Upper lobe of left lung (tissue), 4 donors: ENCODE measurements around the gene FCN3.

Experiments
- CTCF ChIP-seq, 6 experiments: fragments of 450-650 bp in 4 of 6; fragments of 200-600 bp in 2 of 6; sonication (generic) in 2 of 6; IDR thresholded peaks; one replicate each; pipeline ENCODE4 v1.5.1; 2016 to 2019; ENCODE audit warnings: antibody characterized with exemption in 6 of 6
- EP300 ChIP-seq, 4 donors: sonication (generic); formaldehyde crosslinking; IDR thresholded peaks; one replicate each; pipeline ENCODE4 v1.5.1; 2017; ENCODE audit warnings: antibody characterized with exemption in 4 of 4, control low read depth in 2 of 4

GRCh38 chr1:27359822-27360158 lies 14.8 kb downstream of the FCN3 start:
- no peak for TF ChIP-seq EP300 (IDR thresholded peaks at IDR 0.05)
- TF ChIP-seq CTCF (IDR thresholded peaks at IDR 0.05): no peak
